Measurements from ENCODE around the gene RP9. TPM values are rescaled to one million over a fixed set of nuclear protein-coding genes. Genes with fewer than 3 reads are reported as not detected.

RP9 gene
- total and polyA plus RNA-seq, 9 donors: 6.2 to 24.2 (median 11.3) TPM

- H3K36me3 ChIP-seq: no peaks in the 10 kb centered on the region
- intact Hi-C loops (cut with DNase I): no loop called here
- DNase-seq: no peak
- H3K9me3 ChIP-seq: no peaks in the 10 kb centered on the region
- no peak overlapping the region for H3K4me3 ChIP-seq
- H3K27me3 ChIP-seq: no peaks in the 10 kb centered on the region
- H3K4me1 ChIP-seq (ENCODE audit: insufficient read depth): no peaks in the 10 kb centered on the region
- TF ChIP-seq, protein P1, sequence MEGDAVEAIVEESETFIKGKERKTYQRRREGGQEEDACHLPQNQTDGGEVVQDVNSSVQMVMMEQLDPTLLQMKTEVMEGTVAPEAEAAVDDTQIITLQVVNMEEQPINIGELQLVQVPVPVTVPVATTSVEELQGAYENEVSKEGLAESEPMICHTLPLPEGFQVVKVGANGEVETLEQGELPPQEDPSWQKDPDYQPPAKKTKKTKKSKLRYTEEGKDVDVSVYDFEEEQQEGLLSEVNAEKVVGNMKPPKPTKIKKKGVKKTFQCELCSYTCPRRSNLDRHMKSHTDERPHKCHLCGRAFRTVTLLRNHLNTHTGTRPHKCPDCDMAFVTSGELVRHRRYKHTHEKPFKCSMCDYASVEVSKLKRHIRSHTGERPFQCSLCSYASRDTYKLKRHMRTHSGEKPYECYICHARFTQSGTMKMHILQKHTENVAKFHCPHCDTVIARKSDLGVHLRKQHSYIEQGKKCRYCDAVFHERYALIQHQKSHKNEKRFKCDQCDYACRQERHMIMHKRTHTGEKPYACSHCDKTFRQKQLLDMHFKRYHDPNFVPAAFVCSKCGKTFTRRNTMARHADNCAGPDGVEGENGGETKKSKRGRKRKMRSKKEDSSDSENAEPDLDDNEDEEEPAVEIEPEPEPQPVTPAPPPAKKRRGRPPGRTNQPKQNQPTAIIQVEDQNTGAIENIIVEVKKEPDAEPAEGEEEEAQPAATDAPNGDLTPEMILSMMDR (IDR thresholded peaks at IDR 0.05): no peak
- TF ChIP-seq POLR2A (IDR thresholded peaks at IDR 0.05): no peak
- TF ChIP-seq EP300 (IDR thresholded peaks at IDR 0.05): no peak
- WGBS, 3 donors: 62 to 84% (median 75%) methylated on average over 6 of the region's 6 CpGs
- H3K27ac ChIP-seq: no peak overlapping the region
These were observed 38.4 kb downstream of the RP9 start for GRCh38 chr7:33070831-33071230.

GRCh38 chr7:33070277-33070676 is 38.9 kb downstream of the RP9 start:
- WGBS, 3 donors: 95 to 100% (median 97%) methylated on average over 2 of the region's 2 CpGs
- intact Hi-C loops (cut with DNase I): no loop called here
- no peaks in the 10 kb centered on the region for H3K27me3 ChIP-seq
- no peak overlapping the region for H3K4me3 ChIP-seq
- no peak for DNase-seq
- TF ChIP-seq EP300 (IDR thresholded peaks at IDR 0.05) (no peak), POLR2A (IDR thresholded peaks at IDR 0.05) (no peak)
- TF ChIP-seq, protein P1 (IDR thresholded peaks at IDR 0.05): no peak
- no peaks in the 10 kb centered on the region for H3K4me1 ChIP-seq (ENCODE audit: insufficient read depth)
- H3K27ac ChIP-seq: no peak overlapping the region
- H3K36me3 ChIP-seq: no peaks in the 10 kb centered on the region
- H3K9me3 ChIP-seq: no peaks in the 10 kb centered on the region

DNA sequence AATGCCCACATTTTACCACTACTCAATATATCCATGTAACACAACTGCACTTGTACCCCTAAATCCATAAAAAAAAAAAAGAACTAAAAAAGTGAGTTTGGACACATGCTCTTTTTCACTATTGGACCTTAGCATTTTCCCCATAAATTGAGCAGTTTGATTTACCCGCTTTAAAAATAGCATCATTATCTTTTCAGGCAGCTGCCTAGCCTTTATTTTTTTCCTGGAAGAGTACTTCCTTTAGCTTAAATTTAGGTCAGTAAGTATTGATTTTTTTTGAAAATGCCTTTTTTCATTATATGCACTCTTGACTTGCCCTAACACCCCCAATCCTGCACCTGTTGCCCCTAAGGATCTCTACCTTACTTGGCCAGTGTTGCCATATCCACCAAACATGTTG is 41.3 kb downstream of the RP9 start:
- 27 to 53% (median 31%) methylated on average over 1 of the region's 1 CpG for WGBS, 3 donors
- no peak for TF ChIP-seq POLR2A (IDR thresholded peaks at IDR 0.05)
- TF ChIP-seq EP300 (IDR thresholded peaks at IDR 0.05): no peak
- TF ChIP-seq, protein P1 (IDR thresholded peaks at IDR 0.05): no peak
- Histone ChIP-seq H3K27me3 (no peaks in the 10 kb centered on the region), H3K4me1 (ENCODE audit: insufficient read depth) (no peaks in the 10 kb centered on the region), H3K36me3 (no peaks in the 10 kb centered on the region), H3K27ac (no peak overlapping the region), H3K9me3 (no peaks in the 10 kb centered on the region), H3K4me3 (no peak overlapping the region)
- no peak for DNase-seq
- intact Hi-C loops (cut with DNase I): no loop called here

DNA sequence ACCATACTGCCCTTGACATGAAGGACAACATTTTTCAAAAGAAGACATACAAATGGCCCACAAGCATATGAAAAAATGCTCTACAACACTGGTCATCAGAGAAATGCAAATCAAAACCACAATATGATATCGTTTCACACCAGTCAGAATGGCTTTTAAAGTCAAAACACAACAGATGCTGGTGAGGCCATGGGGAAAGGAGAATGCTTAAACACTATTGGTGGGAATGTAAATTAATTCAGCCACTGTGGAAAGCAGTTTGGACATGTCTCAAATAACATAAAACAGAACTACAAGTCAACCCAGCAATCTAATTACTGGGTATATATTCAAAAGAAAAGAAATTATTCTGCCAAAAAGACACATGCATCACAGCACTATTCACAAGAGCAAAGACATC is 42.4 kb downstream of the RP9 start:
- TF ChIP-seq POLR2A (IDR thresholded peaks at IDR 0.05): no peak
- TF ChIP-seq, protein P1 (IDR thresholded peaks at IDR 0.05): no peak
- no peak for TF ChIP-seq EP300 (IDR thresholded peaks at IDR 0.05)
- H3K4me3 ChIP-seq: no peak overlapping the region
- 75 to 97% (median 84%) methylated on average over 1 of the region's 1 CpG for WGBS, 3 donors
- no peaks in the 10 kb centered on the region for H3K36me3 ChIP-seq
- no peaks in the 10 kb centered on the region for H3K4me1 ChIP-seq (ENCODE audit: insufficient read depth)
- no peak overlapping the region for H3K27ac ChIP-seq
- H3K27me3 ChIP-seq: no peaks in the 10 kb centered on the region
- no peaks in the 10 kb centered on the region for H3K9me3 ChIP-seq
- no peak for DNase-seq
- intact Hi-C loops (cut with DNase I): no loop called here

DNA sequence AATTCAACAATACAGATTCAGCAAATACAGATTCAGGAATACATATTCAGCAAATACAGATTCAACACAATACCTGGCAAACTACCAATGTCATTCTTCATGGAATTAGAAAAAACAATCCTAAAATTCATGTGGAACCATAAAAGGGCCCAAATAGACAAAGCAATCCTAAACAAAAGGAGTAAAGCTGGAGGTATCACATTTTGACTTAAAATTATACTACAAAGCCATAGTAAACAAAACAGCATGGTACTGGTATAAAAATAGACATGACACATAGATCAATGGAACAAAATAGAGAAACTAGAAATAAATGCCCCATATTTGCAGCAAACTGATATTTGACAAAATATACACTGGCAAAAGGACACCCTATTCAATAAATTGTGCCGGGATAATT is 43.2 kb downstream of the RP9 start:
- WGBS, 3 donors: 96 to 100% (median 97%) methylated on average over 1 of the region's 1 CpG
- Histone ChIP-seq H3K27me3 (no peaks in the 10 kb centered on the region), H3K36me3 (no peaks in the 10 kb centered on the region), H3K9me3 (no peaks in the 10 kb centered on the region), H3K4me3 (no peak overlapping the region), H3K27ac (no peak overlapping the region), H3K4me1 (ENCODE audit: insufficient read depth) (peaks cover under 1% of the 10 kb centered on the region)
- no peak for DNase-seq
- intact Hi-C loops (cut with DNase I): no loop called here
- no peak for TF ChIP-seq POLR2A (IDR thresholded peaks at IDR 0.05)
- no peak for TF ChIP-seq EP300 (IDR thresholded peaks at IDR 0.05)
- TF ChIP-seq, protein P1 (IDR thresholded peaks at IDR 0.05): no peak

All from ovary (tissue), 9 donors.